ENCODE measurements around the gene DNAH10.

DNA sequence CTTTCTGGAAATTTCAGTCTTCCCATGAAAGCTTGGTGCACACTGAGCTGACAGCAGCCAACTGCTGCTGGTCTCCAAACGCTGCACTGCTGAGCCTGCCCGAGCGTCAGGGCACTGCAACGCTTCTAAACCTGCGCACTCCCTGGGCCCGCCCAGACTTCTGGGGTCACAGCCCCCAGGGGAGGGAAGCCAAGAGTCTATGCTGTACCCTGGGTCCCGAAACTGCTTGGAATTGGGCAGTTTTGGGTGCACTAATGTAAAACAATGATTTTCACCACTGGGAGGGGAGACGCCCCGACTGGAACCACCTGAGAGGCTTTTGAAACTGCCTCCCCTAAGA lies 178.5 kb downstream of the DNAH10 start:
- TF ChIP-seq, protein P1, sequence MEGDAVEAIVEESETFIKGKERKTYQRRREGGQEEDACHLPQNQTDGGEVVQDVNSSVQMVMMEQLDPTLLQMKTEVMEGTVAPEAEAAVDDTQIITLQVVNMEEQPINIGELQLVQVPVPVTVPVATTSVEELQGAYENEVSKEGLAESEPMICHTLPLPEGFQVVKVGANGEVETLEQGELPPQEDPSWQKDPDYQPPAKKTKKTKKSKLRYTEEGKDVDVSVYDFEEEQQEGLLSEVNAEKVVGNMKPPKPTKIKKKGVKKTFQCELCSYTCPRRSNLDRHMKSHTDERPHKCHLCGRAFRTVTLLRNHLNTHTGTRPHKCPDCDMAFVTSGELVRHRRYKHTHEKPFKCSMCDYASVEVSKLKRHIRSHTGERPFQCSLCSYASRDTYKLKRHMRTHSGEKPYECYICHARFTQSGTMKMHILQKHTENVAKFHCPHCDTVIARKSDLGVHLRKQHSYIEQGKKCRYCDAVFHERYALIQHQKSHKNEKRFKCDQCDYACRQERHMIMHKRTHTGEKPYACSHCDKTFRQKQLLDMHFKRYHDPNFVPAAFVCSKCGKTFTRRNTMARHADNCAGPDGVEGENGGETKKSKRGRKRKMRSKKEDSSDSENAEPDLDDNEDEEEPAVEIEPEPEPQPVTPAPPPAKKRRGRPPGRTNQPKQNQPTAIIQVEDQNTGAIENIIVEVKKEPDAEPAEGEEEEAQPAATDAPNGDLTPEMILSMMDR (IDR thresholded peaks at IDR 0.05): no peak
- TF ChIP-seq SIN3A (IDR thresholded peaks at IDR 0.05; ENCODE audit: borderline replicate concordance, insufficient read depth, low read depth, low read length): no peak
- TF ChIP-seq, protein P2, sequence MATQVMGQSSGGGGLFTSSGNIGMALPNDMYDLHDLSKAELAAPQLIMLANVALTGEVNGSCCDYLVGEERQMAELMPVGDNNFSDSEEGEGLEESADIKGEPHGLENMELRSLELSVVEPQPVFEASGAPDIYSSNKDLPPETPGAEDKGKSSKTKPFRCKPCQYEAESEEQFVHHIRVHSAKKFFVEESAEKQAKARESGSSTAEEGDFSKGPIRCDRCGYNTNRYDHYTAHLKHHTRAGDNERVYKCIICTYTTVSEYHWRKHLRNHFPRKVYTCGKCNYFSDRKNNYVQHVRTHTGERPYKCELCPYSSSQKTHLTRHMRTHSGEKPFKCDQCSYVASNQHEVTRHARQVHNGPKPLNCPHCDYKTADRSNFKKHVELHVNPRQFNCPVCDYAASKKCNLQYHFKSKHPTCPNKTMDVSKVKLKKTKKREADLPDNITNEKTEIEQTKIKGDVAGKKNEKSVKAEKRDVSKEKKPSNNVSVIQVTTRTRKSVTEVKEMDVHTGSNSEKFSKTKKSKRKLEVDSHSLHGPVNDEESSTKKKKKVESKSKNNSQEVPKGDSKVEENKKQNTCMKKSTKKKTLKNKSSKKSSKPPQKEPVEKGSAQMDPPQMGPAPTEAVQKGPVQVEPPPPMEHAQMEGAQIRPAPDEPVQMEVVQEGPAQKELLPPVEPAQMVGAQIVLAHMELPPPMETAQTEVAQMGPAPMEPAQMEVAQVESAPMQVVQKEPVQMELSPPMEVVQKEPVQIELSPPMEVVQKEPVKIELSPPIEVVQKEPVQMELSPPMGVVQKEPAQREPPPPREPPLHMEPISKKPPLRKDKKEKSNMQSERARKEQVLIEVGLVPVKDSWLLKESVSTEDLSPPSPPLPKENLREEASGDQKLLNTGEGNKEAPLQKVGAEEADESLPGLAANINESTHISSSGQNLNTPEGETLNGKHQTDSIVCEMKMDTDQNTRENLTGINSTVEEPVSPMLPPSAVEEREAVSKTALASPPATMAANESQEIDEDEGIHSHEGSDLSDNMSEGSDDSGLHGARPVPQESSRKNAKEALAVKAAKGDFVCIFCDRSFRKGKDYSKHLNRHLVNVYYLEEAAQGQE (IDR thresholded peaks at IDR 0.05; ENCODE audit: insufficient read depth in 1 of 2, low read depth in 2 of 2, low read length in 1 of 2): no peak
- no peak for TF ChIP-seq POLR2AphosphoS5 (IDR thresholded peaks at IDR 0.05; ENCODE audit: low read depth, low read length)
- TF ChIP-seq TCF7L2 (IDR thresholded peaks at IDR 0.05; ENCODE audit: low read depth, low read length): no peak
